GM12873 (cell line): ENCODE results near the gene USP6NL.

ENCODE experiments used
- CTCF ChIP-seq: IDR thresholded peaks from 2 replicates; pipeline ENCODE4 v1.5.1; 2012; ENCODE audit warnings: low read depth, mild to moderate bottlenecking, moderate library complexity, low read length, control low read depth; ENCODE audit not compliant: insufficient read depth; ENCODE audit errors: missing control alignments

The USP6NL gene

GRCh38 chr10:11615396-11615795, 3.9 kb upstream of the USP6NL start:
- no peak for TF ChIP-seq CTCF

DNA sequence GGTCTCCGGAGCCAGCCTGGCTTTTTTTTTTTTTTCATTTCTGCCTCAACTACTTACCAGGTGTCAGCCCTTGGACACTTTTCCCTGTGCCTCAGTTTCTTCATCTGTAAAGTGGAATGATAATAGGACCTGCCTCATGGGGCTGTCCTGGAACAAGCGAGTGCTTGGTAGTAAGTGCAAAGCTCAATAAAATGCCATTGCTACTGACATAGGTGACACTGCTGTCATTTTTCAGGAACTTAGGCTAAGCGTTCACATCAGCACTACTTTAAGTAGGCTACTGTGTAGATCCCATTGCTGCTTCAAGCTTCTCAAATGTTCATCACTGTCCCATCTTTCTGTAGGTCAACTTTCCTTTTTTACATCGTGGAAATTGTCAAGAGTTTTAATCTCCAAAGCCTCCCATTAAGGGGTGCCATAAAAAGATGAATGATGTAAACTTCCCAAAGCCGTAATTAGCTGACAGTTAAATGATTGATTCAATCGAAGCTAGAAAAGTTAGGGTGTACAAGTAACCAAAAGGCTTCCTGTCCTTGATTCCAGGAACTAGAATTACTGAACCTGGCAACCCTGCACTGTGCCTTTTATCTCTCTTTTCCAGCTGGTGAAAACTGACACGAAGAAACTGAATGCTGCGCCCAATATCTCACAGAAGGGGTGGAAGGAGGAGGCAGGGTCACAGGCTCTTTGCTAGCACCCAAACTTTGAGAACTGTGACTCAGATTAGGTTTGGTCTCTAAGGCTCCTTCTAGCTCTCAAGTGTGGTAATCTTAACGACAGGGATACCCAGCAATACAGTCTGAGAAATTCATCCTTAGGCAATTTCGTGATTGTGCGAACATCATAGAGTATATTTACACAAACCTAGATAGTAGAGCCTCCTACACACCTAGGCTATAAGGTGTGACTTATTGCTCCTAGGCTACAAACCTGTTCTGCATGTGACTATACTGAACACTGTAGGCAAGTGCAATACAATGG, 861 bp upstream of the USP6NL start:
- TF ChIP-seq CTCF = no peak

DNA sequence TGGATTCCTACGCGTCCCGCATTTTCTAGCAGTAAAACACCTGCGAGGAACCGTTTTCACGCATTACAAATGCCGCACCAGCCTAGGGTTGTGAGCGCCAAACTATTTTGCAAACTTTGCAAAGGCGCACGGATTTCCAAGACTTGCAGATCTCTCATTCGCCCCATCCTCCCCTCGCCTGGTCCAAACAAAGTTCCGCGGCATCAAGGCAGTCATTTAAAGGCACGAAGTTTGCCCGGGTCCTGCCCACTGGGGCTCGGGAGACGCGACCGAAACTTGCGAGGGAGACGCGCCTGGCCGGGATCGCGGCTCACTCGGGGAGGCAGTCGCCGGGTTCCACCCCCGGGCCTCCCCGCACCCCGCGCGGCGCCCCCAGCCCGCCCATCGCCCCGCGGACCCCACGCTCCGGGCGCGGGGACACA, 613 bp downstream of the USP6NL start:
- no peak for TF ChIP-seq CTCF

DNA sequence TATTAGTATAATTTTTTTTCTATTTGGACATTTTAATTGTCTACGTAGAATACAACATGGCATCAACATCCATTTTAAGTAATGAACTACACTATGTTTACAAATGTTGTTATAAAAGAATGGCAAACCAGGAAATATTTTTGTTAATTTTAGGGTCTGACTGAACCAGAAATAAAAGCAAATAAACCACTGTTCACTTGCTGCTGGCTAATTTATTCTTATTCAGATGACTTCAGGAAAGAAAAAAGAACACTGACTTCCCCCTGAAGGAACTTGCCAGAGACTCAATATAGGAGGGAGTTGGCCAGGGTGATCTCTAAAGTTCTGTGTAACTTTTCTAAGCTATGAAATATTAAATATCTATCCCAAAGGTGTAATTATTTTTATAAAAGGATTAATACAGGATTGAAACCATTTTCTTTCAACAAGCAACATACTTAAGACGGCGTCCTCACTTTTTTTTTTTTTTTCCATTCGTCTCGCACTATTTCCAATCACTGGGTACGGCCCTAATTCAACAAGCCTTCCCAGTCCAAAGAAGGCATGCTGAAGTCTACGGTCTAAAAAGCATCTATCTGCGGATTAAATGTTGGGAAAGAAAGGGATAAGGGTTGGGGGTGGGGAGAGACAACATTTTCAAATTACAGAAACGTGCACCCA, 1.2 kb downstream of the USP6NL start:
- no peak for TF ChIP-seq CTCF

DNA sequence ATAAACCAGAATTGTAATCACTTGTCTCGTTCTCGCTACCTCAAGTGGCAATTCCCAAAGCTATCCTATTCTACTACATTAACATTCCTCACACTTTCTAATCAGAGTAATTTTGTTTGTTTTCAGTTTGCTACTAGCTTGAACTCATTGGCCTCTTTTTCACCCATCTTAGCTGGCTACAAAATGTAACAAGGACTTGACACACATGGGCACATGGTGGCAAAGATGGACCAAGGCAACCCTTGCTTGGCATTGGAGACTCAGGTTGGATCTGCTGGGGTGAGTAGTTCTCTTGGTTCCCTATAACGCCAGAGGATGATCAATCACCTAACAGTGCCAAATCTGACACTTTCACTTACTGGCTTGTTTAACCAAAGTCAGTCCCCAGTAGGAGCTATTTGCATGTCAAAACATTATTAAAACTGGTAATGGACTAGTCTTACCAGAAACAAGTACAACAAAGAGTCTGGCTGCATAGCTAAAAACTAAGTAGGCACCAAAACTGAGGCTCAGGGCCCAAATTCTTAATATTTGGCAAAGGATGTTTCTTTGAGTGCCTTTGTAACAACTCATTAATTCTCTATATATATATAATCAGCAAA, 1.9 kb downstream of the USP6NL start:
- TF ChIP-seq CTCF = no peak

DNA sequence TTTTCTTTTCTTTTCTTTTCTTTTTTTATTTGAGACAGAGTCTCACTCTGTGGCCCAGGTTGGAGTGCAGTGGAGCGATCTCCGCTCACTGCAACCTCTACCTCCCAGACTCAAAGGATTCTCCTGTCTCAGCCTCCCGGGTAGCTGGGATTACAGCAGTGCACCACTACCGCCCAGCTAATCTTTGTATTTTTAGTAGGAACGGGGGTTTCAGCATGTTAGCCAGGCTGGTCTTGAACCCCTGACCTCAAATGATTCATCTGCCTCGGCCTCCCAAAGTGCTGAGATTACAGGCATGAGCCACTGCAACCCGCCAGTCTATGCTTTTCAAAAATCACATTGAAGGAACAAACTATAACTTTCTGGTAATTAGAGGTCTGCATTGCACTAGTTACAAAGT, 2.4 kb downstream of the USP6NL start:
- no peak for TF ChIP-seq CTCF
